Mammary epithelial cell (primary cell): ENCODE results near the gene CIPC.

Source experiments
- CTCF ChIP-seq, 2 donors: IDR thresholded peaks in 1 of 2; conservative IDR thresholded peaks in 1 of 2; 2 replicates each; pipeline ENCODE4 v1.5.1; 2011 to 2012; ENCODE audit warnings: inconsistent platforms in 2 of 2, low read length in 2 of 2, mild to moderate bottlenecking in 2 of 2, control low read depth in 1 of 2, low read depth in 1 of 2; ENCODE audit not compliant: insufficient read depth in 1 of 2; ENCODE audit errors: extremely low read depth in 1 of 2
- EZH2 ChIP-seq: IDR thresholded peaks from 2 replicates; pipeline ENCODE4 v1.6.1; 2012; ENCODE audit warnings: low read length, inconsistent platforms, borderline replicate concordance

DNA sequence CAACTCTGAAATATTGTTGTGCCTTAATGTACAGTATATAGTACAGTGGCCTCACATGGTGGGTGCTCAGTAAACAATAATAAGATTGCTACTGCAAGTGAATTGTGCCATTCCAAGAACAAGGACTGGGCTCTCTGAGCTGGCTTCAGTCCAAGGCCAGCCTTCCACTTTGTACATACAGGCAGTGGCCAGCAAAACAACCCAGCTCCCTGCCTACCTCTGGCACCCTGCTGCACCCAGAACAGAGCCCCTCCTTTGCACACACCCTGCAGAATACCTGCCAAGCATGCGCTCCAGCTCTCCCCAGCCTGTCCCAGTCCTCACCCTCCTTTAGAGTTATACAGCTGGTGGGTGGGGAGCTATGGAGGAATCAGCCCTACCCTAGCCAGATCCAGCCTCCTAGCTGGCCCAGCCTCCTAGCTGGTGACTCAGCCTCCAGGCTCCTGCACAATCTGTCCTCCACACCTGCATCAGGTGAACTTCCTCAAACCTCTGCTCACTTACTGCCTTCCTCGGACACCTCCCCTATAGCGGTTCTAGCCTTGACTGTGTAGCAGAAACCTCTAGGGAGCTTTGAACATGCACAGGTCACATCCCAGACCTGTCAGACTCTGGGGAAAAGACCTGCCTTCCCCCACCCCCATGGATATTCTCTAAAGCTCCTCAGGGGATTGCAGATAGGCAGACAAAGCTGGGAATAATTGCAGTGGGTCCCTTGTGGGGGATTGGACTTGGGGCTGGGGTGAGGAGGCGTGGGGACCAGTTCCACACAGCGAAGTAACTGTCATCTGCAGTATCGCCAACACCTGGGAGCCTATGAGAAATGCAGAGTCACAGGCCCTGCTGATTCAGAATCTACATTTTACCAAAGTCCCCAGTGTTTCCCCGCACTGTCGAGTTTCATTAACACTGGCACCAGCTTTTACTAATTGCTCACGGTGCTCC lies 25.6 kb downstream of the CIPC start:
- no peak for TF ChIP-seq EZH2
- TF ChIP-seq CTCF (conservative IDR thresholded peaks at IDR 0.05 in 1 of 2, IDR thresholded peaks at IDR 0.05 in 1 of 2; ENCODE audit: extremely low read depth in 1 of 2, insufficient read depth in 1 of 2, low read depth in 1 of 2, low read length in 2 of 2): no peak
